SH-SY5Y (cell line): ENCODE data around the gene IL3.

Source experiments
- GATA2 ChIP-seq: IDR thresholded peaks from 2 replicates; pipeline ENCODE4 v1.6.1; 2011; ENCODE audit warnings: mild to moderate bottlenecking, low read depth, low read length
- GATA3 ChIP-seq: IDR thresholded peaks from 2 replicates; pipeline ENCODE4 v1.6.1; 2011; ENCODE audit warnings: low read depth, mild to moderate bottlenecking, low read length, moderate library complexity

- TF ChIP-seq GATA2 (no peak), GATA3 (no peak)
Observed at GRCh38 chr5:132104556-132104955, 44.1 kb downstream of the IL3 start.
